ENCODE results near the gene MRPL16. TPM values are rescaled to one million over a fixed set of nuclear protein-coding genes. Genes with fewer than 3 reads are reported as not detected.

MRPL16 gene
- total RNA-seq, 2 experiments from 2014 or later, result 22.8 to 24.6 TPM

DNA sequence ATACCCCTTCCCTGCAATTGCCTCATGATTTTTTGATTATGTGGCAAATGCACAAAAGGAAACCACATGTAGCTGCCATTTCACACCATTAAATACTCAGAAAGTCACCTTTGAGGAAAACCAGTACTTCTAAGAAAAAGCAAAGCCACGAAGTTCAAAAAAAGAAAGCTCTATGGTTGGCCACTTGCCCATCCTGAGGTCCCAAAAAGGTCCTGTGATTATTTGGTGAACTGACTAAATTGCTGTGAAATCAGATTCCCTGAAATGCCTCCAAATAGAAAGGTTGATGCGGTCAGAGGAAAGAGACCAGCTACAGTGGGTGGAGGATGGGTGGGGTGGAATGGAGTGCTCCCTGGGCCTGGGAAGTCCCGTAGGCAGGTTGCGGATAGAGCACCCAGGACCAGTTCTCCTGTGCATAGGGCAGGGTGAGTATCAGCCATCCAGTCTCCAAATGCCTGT lies 26.9 kb downstream of the MRPL16 start:
- H3K27me3 Mint-ChIP-seq, result no peaks in the 10 kb centered on the region
- ATAC-seq (ENCODE audit: poor library complexity) (no peak), DNase-seq (peak in 1 of 14 experiments; percentile 40)
- no peaks in the 10 kb centered on the region for H3K9me3 Mint-ChIP-seq
- Histone ChIP-seq H3K4me3 (ENCODE audit: low read length) (no peak overlapping the region), H3K27me3 (ENCODE audit: control insufficient read depth in 1 of 2, insufficient read depth in 2 of 2, low read length in 2 of 2) (no peaks in the 10 kb centered on the region), H3K9me3 (ENCODE audit: control insufficient read depth in 1 of 2, insufficient read depth in 1 of 2, low read length in 2 of 2) (no peaks in the 10 kb centered on the region), H3K4me1 (ENCODE audit: insufficient read depth, low read length) (no peaks in the 10 kb centered on the region), H3K27ac (ENCODE audit: low read depth in 1 of 2, low read length in 2 of 2) (no peak overlapping the region), H3K36me3 (ENCODE audit: insufficient read depth, low read length) (peaks cover 6% of the 10 kb centered on the region)
- TF ChIP-seq, protein P1, sequence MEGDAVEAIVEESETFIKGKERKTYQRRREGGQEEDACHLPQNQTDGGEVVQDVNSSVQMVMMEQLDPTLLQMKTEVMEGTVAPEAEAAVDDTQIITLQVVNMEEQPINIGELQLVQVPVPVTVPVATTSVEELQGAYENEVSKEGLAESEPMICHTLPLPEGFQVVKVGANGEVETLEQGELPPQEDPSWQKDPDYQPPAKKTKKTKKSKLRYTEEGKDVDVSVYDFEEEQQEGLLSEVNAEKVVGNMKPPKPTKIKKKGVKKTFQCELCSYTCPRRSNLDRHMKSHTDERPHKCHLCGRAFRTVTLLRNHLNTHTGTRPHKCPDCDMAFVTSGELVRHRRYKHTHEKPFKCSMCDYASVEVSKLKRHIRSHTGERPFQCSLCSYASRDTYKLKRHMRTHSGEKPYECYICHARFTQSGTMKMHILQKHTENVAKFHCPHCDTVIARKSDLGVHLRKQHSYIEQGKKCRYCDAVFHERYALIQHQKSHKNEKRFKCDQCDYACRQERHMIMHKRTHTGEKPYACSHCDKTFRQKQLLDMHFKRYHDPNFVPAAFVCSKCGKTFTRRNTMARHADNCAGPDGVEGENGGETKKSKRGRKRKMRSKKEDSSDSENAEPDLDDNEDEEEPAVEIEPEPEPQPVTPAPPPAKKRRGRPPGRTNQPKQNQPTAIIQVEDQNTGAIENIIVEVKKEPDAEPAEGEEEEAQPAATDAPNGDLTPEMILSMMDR (IDR thresholded peaks at IDR 0.05), result no peak
- no peak overlapping the region for H3K4me3 Mint-ChIP-seq
- no peaks in the 10 kb centered on the region for H3K4me1 Mint-ChIP-seq (ENCODE audit: low read depth)
- peaks cover under 1% of the 10 kb centered on the region for H3K36me3 Mint-ChIP-seq (ENCODE audit: low read depth)
- intact Hi-C loops (cut with DNase I, micrococcal nuclease), result no loop called here
- CTCF ChIA-PET, result interaction anchor here (1.6 kb wide), 1 partner anchor 27 kb away, joined by 3 read pairs; the partner anchor contains the start of gene MRPL16
- POLR2A ChIA-PET, result no interaction called here
- H3K27ac Mint-ChIP-seq, result no peak overlapping the region

DNA sequence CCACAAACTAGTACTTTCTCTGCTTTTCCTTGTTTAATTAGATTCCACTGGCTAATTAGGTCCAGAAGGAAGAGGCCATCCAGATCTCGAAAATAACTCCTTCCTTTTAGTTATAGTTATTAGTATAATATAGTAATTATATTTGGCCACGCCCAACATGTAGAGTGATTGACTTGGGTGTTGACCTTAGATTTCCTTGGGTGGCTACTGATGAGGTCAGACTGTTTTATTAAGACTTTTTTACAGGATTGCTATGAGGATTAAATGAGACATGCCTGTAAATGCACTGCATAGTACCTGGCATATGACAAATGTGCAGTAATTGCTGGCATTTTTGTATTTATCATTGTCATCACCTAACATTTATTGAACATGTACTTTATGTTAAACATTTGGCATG lies 28.5 kb downstream of the MRPL16 start:
- no peak for DNase-seq
- POLR2A ChIA-PET, result no interaction called here
- H3K27me3 Mint-ChIP-seq, result no peaks in the 10 kb centered on the region
- Histone ChIP-seq H3K4me1 (ENCODE audit: insufficient read depth, low read length) (no peaks in the 10 kb centered on the region), H3K9me3 (ENCODE audit: control insufficient read depth in 1 of 2, insufficient read depth in 1 of 2, low read length in 2 of 2) (no peaks in the 10 kb centered on the region), H3K4me3 (ENCODE audit: low read length) (no peak overlapping the region), H3K36me3 (ENCODE audit: insufficient read depth, low read length) (no peaks in the 10 kb centered on the region), H3K27me3 (ENCODE audit: control insufficient read depth in 1 of 2, insufficient read depth in 2 of 2, low read length in 2 of 2) (no peaks in the 10 kb centered on the region), H3K27ac (ENCODE audit: low read depth in 1 of 2, low read length in 2 of 2) (no peak overlapping the region)
- CTCF ChIA-PET, result interaction anchor here (1.0 kb wide), 1 partner anchor 28 kb away, joined by 3 read pairs; no protein-coding TSS in a partner anchor
- no peak overlapping the region for H3K4me3 Mint-ChIP-seq
- ATAC-seq (ENCODE audit: poor library complexity), result no peak
- intact Hi-C loops (cut with DNase I, micrococcal nuclease), result no loop called here
- no peaks in the 10 kb centered on the region for H3K36me3 Mint-ChIP-seq (ENCODE audit: low read depth)
- H3K4me1 Mint-ChIP-seq (ENCODE audit: low read depth), result no peaks in the 10 kb centered on the region
- no peaks in the 10 kb centered on the region for H3K9me3 Mint-ChIP-seq
- H3K27ac Mint-ChIP-seq, result no peak overlapping the region
- TF ChIP-seq, protein P1 (IDR thresholded peaks at IDR 0.05), result no peak

DNA sequence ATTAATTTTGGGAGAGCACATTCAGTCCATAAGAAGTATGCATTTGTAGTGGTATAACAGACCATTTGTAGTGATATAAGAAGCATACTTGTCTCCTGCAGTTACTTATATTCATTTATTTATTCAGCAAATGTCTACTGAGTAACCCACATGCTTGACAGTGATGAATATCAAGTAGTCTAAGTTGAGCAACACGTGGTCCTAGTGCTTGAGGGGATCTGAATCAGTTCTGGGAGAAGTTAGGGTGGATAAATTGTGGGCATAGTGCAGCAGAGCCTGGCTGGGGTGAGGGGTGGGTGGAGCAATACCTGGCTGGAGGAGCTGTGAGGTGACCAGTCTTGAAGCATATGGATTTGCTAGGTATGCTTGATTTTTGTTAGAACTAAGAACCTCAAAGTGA lies 31.1 kb downstream of the MRPL16 start:
- CTCF ChIA-PET, result no interaction called here
- H3K36me3 Mint-ChIP-seq (ENCODE audit: low read depth), result no peaks in the 10 kb centered on the region
- DNase-seq, result no peak

More for the DNA sequence above, 31.1 kb downstream of the MRPL16 start:
- no peaks in the 10 kb centered on the region for H3K4me1 ChIP-seq (ENCODE audit: insufficient read depth, low read length)
- no peaks in the 10 kb centered on the region for H3K27me3 ChIP-seq (ENCODE audit: control insufficient read depth in 1 of 2, insufficient read depth in 2 of 2, low read length in 2 of 2)
- peaks cover 4% of the 10 kb centered on the region for H3K4me1 Mint-ChIP-seq (ENCODE audit: low read depth)
- no peak overlapping the region for H3K4me3 Mint-ChIP-seq
- intact Hi-C loops (cut with DNase I, micrococcal nuclease), result no loop called here
- POLR2A ChIA-PET, result no interaction called here
- no peaks in the 10 kb centered on the region for H3K27me3 Mint-ChIP-seq
- no peak overlapping the region for H3K27ac Mint-ChIP-seq
- H3K9me3 ChIP-seq (ENCODE audit: control insufficient read depth in 1 of 2, insufficient read depth in 1 of 2, low read length in 2 of 2), result no peaks in the 10 kb centered on the region
- H3K27ac ChIP-seq (ENCODE audit: low read depth in 1 of 2, low read length in 2 of 2), result no peak overlapping the region
- no peak for ATAC-seq (ENCODE audit: poor library complexity)
- H3K4me3 ChIP-seq (ENCODE audit: low read length), result no peak overlapping the region
- TF ChIP-seq, protein P1 (IDR thresholded peaks at IDR 0.05), result no peak
- no peaks in the 10 kb centered on the region for H3K9me3 Mint-ChIP-seq
- peaks cover 4% of the 10 kb centered on the region for H3K36me3 ChIP-seq (ENCODE audit: insufficient read depth, low read length)
